Measurements from ENCODE around the gene APOL5.

APOL5 gene

GRCh38 chr22:35742342-35743100, 24.8 kb downstream of the APOL5 start:
- H3K9me3 Mint-ChIP-seq: no peaks in the 10 kb centered on the region
- H3K27me3 Mint-ChIP-seq: no peaks in the 10 kb centered on the region
- no peaks in the 10 kb centered on the region for H3K4me1 Mint-ChIP-seq (ENCODE audit: low read depth)
- H3K4me3 Mint-ChIP-seq: no peak overlapping the region
- no peaks in the 10 kb centered on the region for H3K36me3 Mint-ChIP-seq (ENCODE audit: low read depth)
- no peak overlapping the region for H3K27ac Mint-ChIP-seq

- Mint-ChIP-seq H3K36me3 (ENCODE audit: low read depth) (no peaks in the 10 kb centered on the region), H3K9me3 (no peaks in the 10 kb centered on the region), H3K27ac (no peak overlapping the region), H3K27me3 (no peaks in the 10 kb centered on the region), H3K4me1 (ENCODE audit: low read depth) (no peaks in the 10 kb centered on the region), H3K4me3 (no peak overlapping the region)
These were observed 25.7 kb downstream of the APOL5 start for GRCh38 chr22:35743326-35743860.

GRCh38 chr22:35746248-35746647, 28.6 kb downstream of the APOL5 start:
- no peak overlapping the region for H3K27ac Mint-ChIP-seq
- H3K4me1 Mint-ChIP-seq (ENCODE audit: low read depth): peaks cover 3% of the 10 kb centered on the region
- H3K36me3 Mint-ChIP-seq (ENCODE audit: low read depth): no peaks in the 10 kb centered on the region
- H3K27me3 Mint-ChIP-seq: no peaks in the 10 kb centered on the region
- no peaks in the 10 kb centered on the region for H3K9me3 Mint-ChIP-seq
- no peak overlapping the region for H3K4me3 Mint-ChIP-seq

GRCh38 chr22:35746946-35747703, 29.5 kb downstream of the APOL5 start:
- H3K36me3 Mint-ChIP-seq (ENCODE audit: low read depth): no peaks in the 10 kb centered on the region
- no peaks in the 10 kb centered on the region for H3K27me3 Mint-ChIP-seq
- H3K4me1 Mint-ChIP-seq (ENCODE audit: low read depth): peaks cover 3% of the 10 kb centered on the region
- H3K27ac Mint-ChIP-seq: no peak overlapping the region
- no peak overlapping the region for H3K4me3 Mint-ChIP-seq
- H3K9me3 Mint-ChIP-seq: no peaks in the 10 kb centered on the region

- Mint-ChIP-seq H3K4me1 (ENCODE audit: low read depth) (peaks cover 9% of the 10 kb centered on the region), H3K36me3 (ENCODE audit: low read depth) (no peaks in the 10 kb centered on the region), H3K27me3 (no peaks in the 10 kb centered on the region), H3K4me3 (no peak overlapping the region), H3K9me3 (no peaks in the 10 kb centered on the region), H3K27ac (no peak overlapping the region)
These were observed 32.1 kb downstream of the APOL5 start for GRCh38 chr22:35749808-35750207.

- Mint-ChIP-seq H3K4me3 (no peak overlapping the region), H3K4me1 (ENCODE audit: low read depth) (peaks cover 9% of the 10 kb centered on the region), H3K36me3 (ENCODE audit: low read depth) (no peaks in the 10 kb centered on the region), H3K9me3 (no peaks in the 10 kb centered on the region), H3K27me3 (no peaks in the 10 kb centered on the region), H3K27ac (no peak overlapping the region)
These were observed 34.6 kb downstream of the APOL5 start for GRCh38 chr22:35752006-35752862.

GRCh38 chr22:35752863-35753189, 35.2 kb downstream of the APOL5 start:
- H3K4me1 Mint-ChIP-seq (ENCODE audit: low read depth): peaks cover 9% of the 10 kb centered on the region
- no peaks in the 10 kb centered on the region for H3K9me3 Mint-ChIP-seq
- H3K27ac Mint-ChIP-seq: no peak overlapping the region
- H3K4me3 Mint-ChIP-seq: no peak overlapping the region
- H3K27me3 Mint-ChIP-seq: no peaks in the 10 kb centered on the region
- no peaks in the 10 kb centered on the region for H3K36me3 Mint-ChIP-seq (ENCODE audit: low read depth)

GRCh38 chr22:35754761-35755160, 37.1 kb downstream of the APOL5 start:
- no peaks in the 10 kb centered on the region for H3K36me3 Mint-ChIP-seq (ENCODE audit: low read depth)
- no peaks in the 10 kb centered on the region for H3K9me3 Mint-ChIP-seq
- H3K4me1 Mint-ChIP-seq (ENCODE audit: low read depth): peaks cover 18% of the 10 kb centered on the region
- H3K4me3 Mint-ChIP-seq: no peak overlapping the region
- H3K27ac Mint-ChIP-seq: no peak overlapping the region
- H3K27me3 Mint-ChIP-seq: no peaks in the 10 kb centered on the region

GRCh38 chr22:35756722-35757121, 39.0 kb downstream of the APOL5 start:
- Mint-ChIP-seq H3K36me3 (ENCODE audit: low read depth) (no peaks in the 10 kb centered on the region), H3K4me1 (ENCODE audit: low read depth) (peaks cover 15% of the 10 kb centered on the region), H3K27ac (no peak overlapping the region), H3K9me3 (no peaks in the 10 kb centered on the region), H3K27me3 (no peaks in the 10 kb centered on the region), H3K4me3 (no peak overlapping the region)

GRCh38 chr22:35758394-35758793, 40.7 kb downstream of the APOL5 start:
- no peaks in the 10 kb centered on the region for H3K36me3 Mint-ChIP-seq (ENCODE audit: low read depth)

GRCh38 chr22:35761037-35761436, 43.4 kb downstream of the APOL5 start:
- peaks cover 9% of the 10 kb centered on the region for H3K4me1 Mint-ChIP-seq (ENCODE audit: low read depth)
- no peaks in the 10 kb centered on the region for H3K36me3 Mint-ChIP-seq (ENCODE audit: low read depth)
- no peaks in the 10 kb centered on the region for H3K9me3 Mint-ChIP-seq
- H3K27ac Mint-ChIP-seq: no peak overlapping the region
- no peak overlapping the region for H3K4me3 Mint-ChIP-seq
- peaks cover 8% of the 10 kb centered on the region for H3K27me3 Mint-ChIP-seq

More at GRCh38 chr22:35758394-35758793, 40.7 kb downstream of the APOL5 start:
- no peak overlapping the region for H3K4me3 Mint-ChIP-seq
- H3K27ac Mint-ChIP-seq: no peak overlapping the region
- no peaks in the 10 kb centered on the region for H3K27me3 Mint-ChIP-seq
- peaks cover 9% of the 10 kb centered on the region for H3K4me1 Mint-ChIP-seq (ENCODE audit: low read depth)
- H3K9me3 Mint-ChIP-seq: no peaks in the 10 kb centered on the region

GRCh38 chr22:35766654-35767580, 49.2 kb downstream of the APOL5 start:
- Mint-ChIP-seq H3K9me3 (no peaks in the 10 kb centered on the region), H3K27ac (no peak overlapping the region)

GRCh38 chr22:35769974-35770373, 52.3 kb downstream of the APOL5 start:
- no peak overlapping the region for H3K4me3 Mint-ChIP-seq
- no peaks in the 10 kb centered on the region for H3K4me1 Mint-ChIP-seq (ENCODE audit: low read depth)
- peaks cover 4% of the 10 kb centered on the region for H3K27me3 Mint-ChIP-seq
- no peaks in the 10 kb centered on the region for H3K36me3 Mint-ChIP-seq (ENCODE audit: low read depth)
- no peak overlapping the region for H3K27ac Mint-ChIP-seq
- H3K9me3 Mint-ChIP-seq: no peaks in the 10 kb centered on the region

More at GRCh38 chr22:35766654-35767580, 49.2 kb downstream of the APOL5 start:
- Mint-ChIP-seq H3K27me3 (peaks cover 8% of the 10 kb centered on the region), H3K36me3 (ENCODE audit: low read depth) (no peaks in the 10 kb centered on the region), H3K4me1 (ENCODE audit: low read depth) (no peaks in the 10 kb centered on the region), H3K4me3 (no peak overlapping the region)

GRCh38 chr22:35775339-35775738, 57.7 kb downstream of the APOL5 start:
- Mint-ChIP-seq H3K4me1 (ENCODE audit: low read depth) (no peaks in the 10 kb centered on the region), H3K27me3 (peaks cover 2% of the 10 kb centered on the region), H3K27ac (no peak overlapping the region)

More at GRCh38 chr22:35775339-35775738, 57.7 kb downstream of the APOL5 start:
- no peaks in the 10 kb centered on the region for H3K36me3 Mint-ChIP-seq (ENCODE audit: low read depth)
- no peaks in the 10 kb centered on the region for H3K9me3 Mint-ChIP-seq
- no peak overlapping the region for H3K4me3 Mint-ChIP-seq

All from stimulated activated naive CD8-positive, alpha-beta T cell treated with anti-CD3 and anti-CD28 coated beads, Interleukin-15, Interleukin-2, amounts not matched to agents 100 ng/mL and 50 ng/mL, for 24 hours (primary cell).